Calu3 (cell line): ENCODE measurements around the gene ARL9. TPM values are rescaled to one million over a fixed set of nuclear protein-coding genes. Genes with fewer than 3 reads are reported as not detected.

Source experiments
- BruUV-seq: library from RNA; stranded (reverse); fragments of 400-500 nt; replicated peaks from 2 replicates; lab custom pipeline; 2021; lab: Mats Ljungman, UMichigan
- CTCF ChIA-PET: fragments of 300-600 bp; sonication (Branson Sonifier 250); formaldehyde crosslinking; loops from one replicate; lab custom pipeline; 2022; ENCODE audit warnings: antibody characterized with exemption; lab: Charles Lee
- DNase-seq: peaks from one replicate; pipeline ENCODE4 v3.0.0; 2022
- H3K27ac Mint-ChIP-seq: one replicate; pipeline ENCODE4 v1.8.0; 2022; ENCODE audit warnings: mixed read lengths; ENCODE audit not compliant: unreplicated experiment
- H3K27me3 Mint-ChIP-seq: one replicate; pipeline ENCODE4 v1.8.0; 2022; ENCODE audit warnings: mixed read lengths; ENCODE audit not compliant: unreplicated experiment
- H3K36me3 Mint-ChIP-seq: one replicate; pipeline ENCODE4 v1.8.0; 2022; ENCODE audit warnings: mild to moderate bottlenecking, moderate library complexity, mixed read lengths; ENCODE audit not compliant: insufficient read depth, unreplicated experiment
- H3K4me1 Mint-ChIP-seq: one replicate; pipeline ENCODE4 v1.8.0; 2022; ENCODE audit warnings: mild to moderate bottlenecking, low read depth, mixed read lengths; ENCODE audit not compliant: unreplicated experiment
- H3K4me3 Mint-ChIP-seq: one replicate; pipeline ENCODE4 v1.8.0; 2022; ENCODE audit warnings: mild to moderate bottlenecking, low read depth, moderate library complexity, mixed read lengths; ENCODE audit not compliant: unreplicated experiment
- H3K9me3 Mint-ChIP-seq: one replicate; pipeline ENCODE4 v1.8.0; 2022; ENCODE audit warnings: low read depth, mixed read lengths; ENCODE audit not compliant: unreplicated experiment
- CTCF ChIP-seq: fragments of 200-600 bp; IDR thresholded peaks from one replicate; pipeline ENCODE4 v1.8.0; 2022; ENCODE audit warnings: antibody characterized with exemption; ENCODE audit not compliant: unreplicated experiment
- intact Hi-C: fragments of 100-400 bp; cut with micrococcal nuclease; formaldehyde crosslinking; loops from one replicate; pipeline ENCODE4 v1.10.0; 2022; ENCODE audit not compliant: unreplicated experiment
- total RNA-seq: library from RNA; stranded (reverse); gene quantifications from 2 replicates; pipeline ENCODE4 v1.2.3, GENCODE V29; 2022

ARL9 gene
- total RNA-seq, 1 experiment from 2014 or later, result 0.26 TPM

- CTCF ChIA-PET, result no interaction called here
- no peak overlapping the region for H3K4me3 Mint-ChIP-seq
- H3K36me3 Mint-ChIP-seq, result no peaks in the 10 kb centered on the region
- H3K27me3 Mint-ChIP-seq, result no peaks in the 10 kb centered on the region
- intact Hi-C loops, result no loop called here
- no peak for TF ChIP-seq CTCF
- no peaks in the 10 kb centered on the region for H3K9me3 Mint-ChIP-seq
- H3K27ac Mint-ChIP-seq, result no peak overlapping the region
- DNase-seq, result no peak
- H3K4me1 Mint-ChIP-seq, result no peaks in the 10 kb centered on the region
- no TSS peak for BruUV-seq
These were observed 6.6 kb downstream of the ARL9 start for GRCh38 chr4:56512166-56512565.

DNA sequence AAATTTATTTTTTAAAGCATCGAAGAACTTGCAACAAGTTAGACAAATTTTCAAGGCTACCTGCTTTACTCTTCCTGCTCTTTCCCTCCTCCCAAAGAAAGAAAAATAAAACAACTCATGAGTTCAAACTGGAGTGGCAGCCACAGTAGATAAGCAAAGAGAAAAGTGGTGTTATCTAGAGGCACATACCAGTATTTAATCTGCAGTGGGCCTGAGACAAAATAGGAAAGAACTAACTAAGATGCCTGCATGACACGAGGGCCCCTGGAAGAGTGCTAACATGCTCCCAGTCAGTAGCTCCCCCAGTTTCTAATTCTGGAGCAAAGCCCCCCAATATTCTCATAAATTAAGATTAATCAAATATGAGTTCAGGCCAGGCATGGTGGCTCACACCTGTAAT is 7.9 kb downstream of the ARL9 start:
- intact Hi-C loops, result no loop called here
- CTCF ChIA-PET, result no interaction called here
- no peak overlapping the region for H3K27ac Mint-ChIP-seq

GRCh38 chr4:56530269-56531148 is 24.9 kb downstream of the ARL9 start:
- H3K36me3 Mint-ChIP-seq, result no peaks in the 10 kb centered on the region
- peak; percentile 57 for DNase-seq
- no TSS peak for BruUV-seq
- no peaks in the 10 kb centered on the region for H3K4me1 Mint-ChIP-seq
- no peak for TF ChIP-seq CTCF
- H3K4me3 Mint-ChIP-seq, result no peak overlapping the region
- H3K27ac Mint-ChIP-seq, result no peak overlapping the region
- intact Hi-C loops, result no loop called here
- CTCF ChIA-PET, result interaction anchor here (0.6 to 0.7 kb wide), 2 partner anchors 51 to 481 kb away, joined by 4 to 5 read pairs; no protein-coding TSS in a partner anchor
- no peaks in the 10 kb centered on the region for H3K9me3 Mint-ChIP-seq
- peaks cover 14% of the 10 kb centered on the region for H3K27me3 Mint-ChIP-seq

More for the DNA sequence above, 7.9 kb downstream of the ARL9 start:
- no peak for TF ChIP-seq CTCF
- H3K9me3 Mint-ChIP-seq, result no peaks in the 10 kb centered on the region
- no peak overlapping the region for H3K4me3 Mint-ChIP-seq
- no peaks in the 10 kb centered on the region for H3K27me3 Mint-ChIP-seq
- no TSS peak for BruUV-seq
- H3K4me1 Mint-ChIP-seq, result no peaks in the 10 kb centered on the region
- no peaks in the 10 kb centered on the region for H3K36me3 Mint-ChIP-seq
- no peak for DNase-seq

DNA sequence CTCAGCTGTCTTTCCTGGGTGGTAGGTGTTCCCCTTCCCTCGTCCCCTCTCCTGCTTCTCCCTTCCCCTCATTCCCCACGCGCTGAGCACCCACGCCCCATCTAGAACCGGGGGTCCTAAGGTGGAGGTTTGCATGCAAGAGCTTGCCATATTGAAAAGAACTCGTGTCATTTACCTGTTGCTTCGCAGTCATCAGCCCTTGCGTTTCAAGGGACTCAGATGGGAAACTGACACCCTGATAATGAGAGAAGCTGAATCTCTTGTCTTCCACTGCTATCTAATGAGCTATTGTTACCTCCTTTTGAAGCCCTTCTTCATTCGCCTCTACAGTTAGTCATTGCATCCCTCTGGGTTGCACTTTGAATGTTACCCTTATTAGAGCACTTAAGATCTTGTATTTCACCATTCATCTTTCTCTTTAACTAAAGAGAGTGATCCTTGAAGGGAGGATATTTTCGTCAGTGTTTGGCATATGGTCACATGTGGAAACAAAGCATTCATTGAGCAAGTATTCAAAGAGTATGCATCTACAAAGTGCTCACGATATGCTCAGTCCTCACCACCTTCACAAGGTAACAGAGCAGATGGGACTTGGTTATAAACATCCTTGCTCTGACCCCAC is 25.7 kb downstream of the ARL9 start:
- Mint-ChIP-seq H3K4me3 (no peak overlapping the region), H3K27me3 (peaks cover 14% of the 10 kb centered on the region), H3K4me1 (no peaks in the 10 kb centered on the region), H3K36me3 (no peaks in the 10 kb centered on the region), H3K27ac (no peak overlapping the region), H3K9me3 (no peaks in the 10 kb centered on the region)
- CTCF ChIA-PET, result interaction anchor here (0.6 to 0.7 kb wide), 2 partner anchors 52 to 482 kb away, joined by 4 to 5 read pairs; no protein-coding TSS in a partner anchor
- intact Hi-C loops, result no loop called here
- no TSS peak for BruUV-seq
- DNase-seq, result no peak
- TF ChIP-seq CTCF, result no peak
